ENCODE measurements around the gene RNF150. TPM values are rescaled to one million over a fixed set of nuclear protein-coding genes. Genes with fewer than 3 reads are reported as not detected.

The RNF150 gene
- total RNA-seq, 1 donor, result under 0.01 TPM

- H3K4me1 ChIP-seq (ENCODE audit: insufficient read depth, low read length), result no peaks in the 10 kb centered on the region
- no peaks in the 10 kb centered on the region for H3K9me3 ChIP-seq (ENCODE audit: low read depth, low read length)
- no peaks in the 10 kb centered on the region for H3K27me3 ChIP-seq (ENCODE audit: insufficient read depth, low read length)
- H3K4me3 ChIP-seq (ENCODE audit: low read length), result no peak overlapping the region
These were observed 14.9 kb downstream of the RNF150 start for GRCh38 chr4:141118381-141118780.

GRCh38 chr4:141117935-141118334, 15.3 kb downstream of the RNF150 start:
- no peaks in the 10 kb centered on the region for H3K4me1 ChIP-seq (ENCODE audit: insufficient read depth, low read length)
- no peaks in the 10 kb centered on the region for H3K9me3 ChIP-seq (ENCODE audit: low read depth, low read length)
- H3K27me3 ChIP-seq (ENCODE audit: insufficient read depth, low read length), result no peaks in the 10 kb centered on the region
- H3K4me3 ChIP-seq (ENCODE audit: low read length), result no peak overlapping the region

GRCh38 chr4:141109983-141110382, 23.3 kb downstream of the RNF150 start:
- Histone ChIP-seq H3K9me3 (ENCODE audit: low read depth, low read length) (no peaks in the 10 kb centered on the region), H3K4me3 (ENCODE audit: low read length) (no peak overlapping the region), H3K27me3 (ENCODE audit: insufficient read depth, low read length) (no peaks in the 10 kb centered on the region), H3K4me1 (ENCODE audit: insufficient read depth, low read length) (no peaks in the 10 kb centered on the region)

- no peaks in the 10 kb centered on the region for H3K27me3 ChIP-seq (ENCODE audit: insufficient read depth, low read length)
- H3K4me1 ChIP-seq (ENCODE audit: insufficient read depth, low read length), result no peaks in the 10 kb centered on the region
- no peak overlapping the region for H3K4me3 ChIP-seq (ENCODE audit: low read length)
- H3K9me3 ChIP-seq (ENCODE audit: low read depth, low read length), result no peaks in the 10 kb centered on the region
These were observed 25.3 kb downstream of the RNF150 start for GRCh38 chr4:141107927-141108326.

GRCh38 chr4:141102367-141102766, 30.9 kb downstream of the RNF150 start:
- no peaks in the 10 kb centered on the region for H3K4me1 ChIP-seq (ENCODE audit: insufficient read depth, low read length)
- no peaks in the 10 kb centered on the region for H3K27me3 ChIP-seq (ENCODE audit: insufficient read depth, low read length)
- H3K9me3 ChIP-seq (ENCODE audit: low read depth, low read length), result no peaks in the 10 kb centered on the region
- no peak overlapping the region for H3K4me3 ChIP-seq (ENCODE audit: low read length)

- Histone ChIP-seq H3K4me3 (ENCODE audit: low read length) (no peak overlapping the region), H3K9me3 (ENCODE audit: low read depth, low read length) (no peaks in the 10 kb centered on the region), H3K4me1 (ENCODE audit: insufficient read depth, low read length) (no peaks in the 10 kb centered on the region), H3K27me3 (ENCODE audit: insufficient read depth, low read length) (no peaks in the 10 kb centered on the region)
These were observed 31.8 kb downstream of the RNF150 start for GRCh38 chr4:141101511-141101910.

GRCh38 chr4:141099326-141099725, 33.9 kb downstream of the RNF150 start:
- H3K4me1 ChIP-seq (ENCODE audit: insufficient read depth, low read length), result no peaks in the 10 kb centered on the region
- no peaks in the 10 kb centered on the region for H3K27me3 ChIP-seq (ENCODE audit: insufficient read depth, low read length)
- no peaks in the 10 kb centered on the region for H3K9me3 ChIP-seq (ENCODE audit: low read depth, low read length)
- no peak overlapping the region for H3K4me3 ChIP-seq (ENCODE audit: low read length)

- H3K4me3 ChIP-seq (ENCODE audit: low read length), result no peak overlapping the region
- H3K27me3 ChIP-seq (ENCODE audit: insufficient read depth, low read length), result no peaks in the 10 kb centered on the region
- H3K9me3 ChIP-seq (ENCODE audit: low read depth, low read length), result peaks cover 5% of the 10 kb centered on the region
- H3K4me1 ChIP-seq (ENCODE audit: insufficient read depth, low read length), result no peaks in the 10 kb centered on the region
These were observed 35.1 kb downstream of the RNF150 start for GRCh38 chr4:141098163-141098562.

- Histone ChIP-seq H3K4me3 (ENCODE audit: low read length) (no peak overlapping the region), H3K27me3 (ENCODE audit: insufficient read depth, low read length) (no peaks in the 10 kb centered on the region), H3K4me1 (ENCODE audit: insufficient read depth, low read length) (no peaks in the 10 kb centered on the region), H3K9me3 (ENCODE audit: low read depth, low read length) (peaks cover 5% of the 10 kb centered on the region)
These were observed 42.8 kb downstream of the RNF150 start for GRCh38 chr4:141090473-141090872.

- no peaks in the 10 kb centered on the region for H3K4me1 ChIP-seq (ENCODE audit: insufficient read depth, low read length)
- H3K27me3 ChIP-seq (ENCODE audit: insufficient read depth, low read length), result no peaks in the 10 kb centered on the region
- H3K4me3 ChIP-seq (ENCODE audit: low read length), result no peak overlapping the region
- no peaks in the 10 kb centered on the region for H3K9me3 ChIP-seq (ENCODE audit: low read depth, low read length)
These were observed 51.3 kb downstream of the RNF150 start for GRCh38 chr4:141081921-141082395.

GRCh38 chr4:141080668-141081067, 52.6 kb downstream of the RNF150 start:
- H3K9me3 ChIP-seq (ENCODE audit: low read depth, low read length), result no peaks in the 10 kb centered on the region
- H3K4me3 ChIP-seq (ENCODE audit: low read length), result no peak overlapping the region
- no peaks in the 10 kb centered on the region for H3K4me1 ChIP-seq (ENCODE audit: insufficient read depth, low read length)
- H3K27me3 ChIP-seq (ENCODE audit: insufficient read depth, low read length), result no peaks in the 10 kb centered on the region

GRCh38 chr4:141079393-141079930, 53.8 kb downstream of the RNF150 start:
- H3K4me3 ChIP-seq (ENCODE audit: low read length), result no peak overlapping the region
- H3K9me3 ChIP-seq (ENCODE audit: low read depth, low read length), result no peaks in the 10 kb centered on the region
- no peaks in the 10 kb centered on the region for H3K4me1 ChIP-seq (ENCODE audit: insufficient read depth, low read length)
- no peaks in the 10 kb centered on the region for H3K27me3 ChIP-seq (ENCODE audit: insufficient read depth, low read length)

- H3K27me3 ChIP-seq (ENCODE audit: insufficient read depth, low read length), result no peaks in the 10 kb centered on the region
- H3K9me3 ChIP-seq (ENCODE audit: low read depth, low read length), result no peaks in the 10 kb centered on the region
- H3K4me3 ChIP-seq (ENCODE audit: low read length), result no peak overlapping the region
- no peaks in the 10 kb centered on the region for H3K4me1 ChIP-seq (ENCODE audit: insufficient read depth, low read length)
These were observed 54.4 kb downstream of the RNF150 start for GRCh38 chr4:141078871-141079270.

GRCh38 chr4:141077611-141078225, 55.6 kb downstream of the RNF150 start:
- H3K27me3 ChIP-seq (ENCODE audit: insufficient read depth, low read length), result no peaks in the 10 kb centered on the region
- H3K9me3 ChIP-seq (ENCODE audit: low read depth, low read length), result no peaks in the 10 kb centered on the region
- no peak overlapping the region for H3K4me3 ChIP-seq (ENCODE audit: low read length)
- H3K4me1 ChIP-seq (ENCODE audit: insufficient read depth, low read length), result no peaks in the 10 kb centered on the region

- H3K9me3 ChIP-seq (ENCODE audit: low read depth, low read length), result no peaks in the 10 kb centered on the region
- H3K4me3 ChIP-seq (ENCODE audit: low read length), result no peak overlapping the region
- H3K4me1 ChIP-seq (ENCODE audit: insufficient read depth, low read length), result no peaks in the 10 kb centered on the region
These were observed 57.7 kb downstream of the RNF150 start for GRCh38 chr4:141075553-141075952.

More at GRCh38 chr4:141075553-141075952, 57.7 kb downstream of the RNF150 start:
- no peaks in the 10 kb centered on the region for H3K27me3 ChIP-seq (ENCODE audit: insufficient read depth, low read length)
